B cell (primary cell): ENCODE data around the gene ITGA5. TPM values are rescaled to one million over a fixed set of nuclear protein-coding genes. Genes with fewer than 3 reads are reported as not detected.

ENCODE experiments used
- ATAC-seq: fragments of 200-7000 bp; cut with Tn5 transposase; one replicate; pipeline ENCODE4 v1.10.0; 2021; ENCODE audit warnings: low read depth, mild to moderate bottlenecking, moderate number of reproducible peaks, moderate library complexity
- CTCF ChIA-PET: fragments of 350-600 bp; sonication (Branson Sonifier 250); formaldehyde crosslinking; loops from one replicate; lab custom pipeline; 2021; ENCODE audit warnings: antibody characterized with exemption, inconsistent platforms; lab: Charles Lee
- POLR2A ChIA-PET: fragments of 350-600 bp; sonication (Branson Sonifier 250); formaldehyde crosslinking; loops from one replicate; lab custom pipeline; 2021; ENCODE audit warnings: antibody characterized with exemption; lab: Charles Lee
- DNase-seq: peaks from one replicate; pipeline ENCODE4 v3.0.0; 2013
- H2AFZ ChIP-seq: 2 replicates; pipeline ENCODE4 v1.6.1; 2012; ENCODE audit warnings: mild to moderate bottlenecking, low read depth, low read length; ENCODE audit not compliant: insufficient read depth, poor library complexity, severe bottlenecking
- H3K27ac ChIP-seq, 2 donors: 1 replicate in 1 of 2; 2 replicates in 1 of 2; pipeline ENCODE4 v1.5.1; 2012 to 2013; ENCODE audit warnings: low read length in 2 of 2, mild to moderate bottlenecking in 2 of 2, moderate library complexity in 1 of 2
- H3K27me3 ChIP-seq, 4 experiments: fragments of 200-600 bp in 1 of 4; sonication (generic) in 1 of 4; replicated peaks in 1 of 4; 1 replicate in 2 of 4; 2 replicates in 2 of 4; pipeline versions ENCODE4 v1.6.1 to v1.7.0; 2013 to 2016; ENCODE audit warnings: low read length in 3 of 4, mild to moderate bottlenecking in 2 of 4, mixed read lengths in 1 of 4, moderate library complexity in 1 of 4; ENCODE audit not compliant: insufficient read depth in 4 of 4, control insufficient read depth in 3 of 4; ENCODE audit errors: control extremely low read depth in 1 of 4
- H3K36me3 ChIP-seq, 2 experiments: replicated peaks in 1 of 2; 1 replicate in 1 of 2; 2 replicates in 1 of 2; pipeline versions ENCODE4 v1.6.1 to v1.7.1; 2013; ENCODE audit warnings: low read length in 1 of 2; ENCODE audit not compliant: insufficient read depth in 2 of 2, control insufficient read depth in 1 of 2; ENCODE audit errors: control extremely low read depth in 1 of 2, extremely low read depth in 1 of 2
- H3K4me1 ChIP-seq, 2 donors: fragments of 200-600 bp in 1 of 2; sonication (generic) in 1 of 2; 1 replicate in 1 of 2; 2 replicates in 1 of 2; pipeline versions ENCODE4 v1.5.1 to v1.6.1; 2013 to 2017; ENCODE audit warnings: low read length in 2 of 2; ENCODE audit not compliant: control insufficient read depth in 2 of 2, insufficient read depth in 2 of 2
- H3K4me2 ChIP-seq: replicated peaks from 2 replicates; pipeline ENCODE3; 2012; ENCODE audit warnings: mild to moderate bottlenecking, low read depth, low read length; ENCODE audit not compliant: poor library complexity, severe bottlenecking
- H3K4me3 ChIP-seq, 5 experiments: fragments of 200-600 bp in 1 of 5; sonication (generic) in 1 of 5; 1 replicate in 3 of 5; 2 replicates in 2 of 5; pipeline versions ENCODE4 v1.5.1 to v1.7.0; 2011 to 2016; ENCODE audit warnings: low read length in 4 of 5, mild to moderate bottlenecking in 4 of 5, low read depth in 2 of 5, control low read depth in 1 of 5, moderate library complexity in 1 of 5; ENCODE audit not compliant: insufficient read depth in 1 of 5; ENCODE audit errors: control extremely low read depth in 1 of 5, extremely low read depth in 1 of 5
- H3K79me2 ChIP-seq: fragments of 200-600 bp; sonication (generic); one replicate; pipeline ENCODE4 v1.6.0; 2016; ENCODE audit warnings: low read length; ENCODE audit not compliant: control insufficient read depth, insufficient read depth
- H3K9ac ChIP-seq: fragments of 200-600 bp; sonication (generic); 2 replicates; pipeline ENCODE4 v1.6.1; 2017; ENCODE audit warnings: mild to moderate bottlenecking, low read length, moderate library complexity
- H3K9me3 ChIP-seq, 3 donors: one replicate each; pipeline versions ENCODE4 v1.6.1 to v1.7.1; 2013; ENCODE audit warnings: low read length in 2 of 3; ENCODE audit not compliant: control insufficient read depth in 2 of 3, insufficient read depth in 1 of 3; ENCODE audit errors: control extremely low read depth in 1 of 3
- H4K20me1 ChIP-seq: 2 replicates; pipeline ENCODE4 v1.6.0; 2012; ENCODE audit warnings: mild to moderate bottlenecking, low read length; ENCODE audit not compliant: insufficient read depth, control insufficient read depth, poor library complexity, severe bottlenecking
- H3K27ac Mint-ChIP-seq: one replicate; pipeline ENCODE4 v1.8.0; 2021; ENCODE audit warnings: mixed read lengths
- H3K27me3 Mint-ChIP-seq: one replicate; pipeline ENCODE4 v1.8.0; 2021; ENCODE audit warnings: mixed read lengths
- H3K4me1 Mint-ChIP-seq: one replicate; pipeline ENCODE4 v1.8.0; 2021; ENCODE audit warnings: mixed read lengths
- H3K4me3 Mint-ChIP-seq: one replicate; pipeline ENCODE4 v1.8.0; 2021; ENCODE audit warnings: mixed read lengths
- H3K9me3 Mint-ChIP-seq: one replicate; pipeline ENCODE4 v1.8.0; 2022; ENCODE audit warnings: mixed read lengths; ENCODE audit not compliant: insufficient read depth
- CTCF ChIP-seq: fragments of 200-600 bp; IDR thresholded peaks from one replicate; pipeline ENCODE4 v1.8.0; 2022; ENCODE audit warnings: antibody characterized with exemption, mild to moderate bottlenecking
- EZH2 ChIP-seq: IDR thresholded peaks from 2 replicates; pipeline ENCODE4 v1.6.1; 2012; ENCODE audit warnings: borderline replicate concordance, low read depth, mild to moderate bottlenecking, moderate library complexity, low read length; ENCODE audit not compliant: insufficient read depth, poor library complexity, severe bottlenecking
- WGBS: methylation state at CpG from one replicate; pipeline ENCODE4 v1.1.5; 2013; ENCODE audit warnings: missing lambda C conversion rate; ENCODE audit not compliant: insufficient coverage; 5-methylcytosine and 5-hydroxymethylcytosine counted together
- intact Hi-C: fragments of 100-400 bp; cut with micrococcal nuclease; formaldehyde crosslinking; loops from one replicate; pipeline ENCODE4 v1.10.0; 2022
- polyA plus RNA-seq: library from polyadenylated mRNA; depleted of rRNA; stranded (reverse); fragments of >200 nt; gene quantifications from 2 replicates; pipeline ENCODE4 v1.2.3, GENCODE V29; 2012
- total RNA-seq, 2 donors: library from RNA; stranded (reverse); fragments of 120-200 nt in 1 of 2; gene quantifications; 1 replicate in 1 of 2; 2 replicates in 1 of 2; pipeline versions ENCODE4 v1.2.3 to v1.2.4, GENCODE V29; 2013 to 2022

Gene ITGA5
- total and polyA plus RNA-seq, 2 donors (not counting 1 experiment from before 2014, with no cell fraction given) = 3.6 to 6.1 TPM

DNA sequence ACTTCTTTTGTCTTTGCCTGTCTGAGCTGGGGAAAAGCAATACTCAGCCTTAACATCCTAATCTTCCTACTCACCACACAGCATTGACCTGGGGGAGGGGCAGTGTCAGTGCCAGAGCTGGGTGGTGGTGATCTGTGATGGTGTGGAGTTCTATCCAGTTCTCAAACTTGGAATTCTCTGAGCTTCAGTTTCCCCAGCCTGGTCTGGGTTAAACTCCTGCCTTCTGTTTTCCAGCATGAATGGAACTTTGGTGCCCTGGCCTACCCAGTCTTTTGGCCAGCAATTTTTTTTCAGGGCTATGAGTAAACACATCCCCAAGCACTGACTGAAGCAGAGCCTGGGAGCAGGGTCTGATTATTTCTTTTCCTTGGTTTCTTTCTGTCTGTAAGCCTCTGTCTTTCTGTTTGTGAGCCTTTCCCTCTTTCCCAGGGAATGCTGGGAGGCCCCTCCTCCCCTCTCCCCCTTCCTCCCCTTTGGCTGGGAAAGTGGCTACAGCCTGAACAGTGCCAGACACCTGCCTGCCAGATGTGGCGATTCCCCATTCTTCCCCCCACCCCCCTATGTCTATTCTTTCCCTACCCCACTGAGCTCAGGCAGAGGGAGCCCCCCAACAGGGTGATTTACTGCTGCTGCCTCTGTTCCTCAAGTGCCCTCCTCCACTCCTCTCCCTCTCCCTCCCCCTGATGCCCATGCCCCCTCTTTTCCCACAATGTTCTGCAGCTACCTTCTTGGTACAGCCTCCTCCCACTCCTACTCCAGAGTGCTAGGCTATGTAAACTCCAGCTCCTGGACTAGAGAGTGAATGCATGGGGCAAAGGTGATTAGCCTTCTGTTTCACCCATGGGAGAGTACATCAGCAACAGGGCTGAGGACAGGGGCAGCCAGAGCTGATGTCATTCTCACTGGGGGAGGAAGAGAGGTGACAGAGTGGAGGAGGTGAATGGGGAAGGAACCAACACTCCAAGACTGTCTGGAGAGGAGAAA, 65.9 kb downstream of the ITGA5 start:
- intact Hi-C loops = no loop called here
- POLR2A ChIA-PET = interaction anchor here (0.6 to 0.7 kb wide), 2 partner anchors 10 to 122 kb away, joined by 4 to 8 read pairs; no protein-coding TSS in a partner anchor
- CTCF ChIA-PET = interaction anchor here (1.0 to 3.4 kb wide), 2 partner anchors 7 to 11 kb away, joined by 3 to 9 read pairs; no protein-coding TSS in a partner anchor
- Histone ChIP-seq H3K27me3 (no peaks in the 10 kb centered on the region), H2AFZ (no peak overlapping the region), H4K20me1 (no peaks in the 10 kb centered on the region), H3K4me2 (no peak overlapping the region), H3K9me3 (no peaks in the 10 kb centered on the region), H3K4me1 (peaks cover 6 to 9% of the 10 kb centered on the region in 2 donors), H3K9ac (no peak overlapping the region), H3K27ac (no peak overlapping the region), H3K79me2 (no peaks in the 10 kb centered on the region), H3K4me3 (no peak overlapping the region), H3K36me3 (peaks cover 0 to 27% of the 10 kb centered on the region in 2 experiments)
- ATAC-seq (no peak), DNase-seq (no peak)
- H3K4me1 Mint-ChIP-seq = peaks cover 8% of the 10 kb centered on the region
- TF ChIP-seq CTCF (no peak), EZH2 (no peak)
- 75% methylated on average over 1 of the region's 1 CpG for WGBS
- no peaks in the 10 kb centered on the region for H3K27me3 Mint-ChIP-seq
- H3K4me3 Mint-ChIP-seq = no peak overlapping the region
- H3K27ac Mint-ChIP-seq = no peak overlapping the region
- no peaks in the 10 kb centered on the region for H3K9me3 Mint-ChIP-seq
